Muscle layer of colon (tissue), 2 donors: ENCODE data around the gene IL34.
A peak's percentile ranks its signal among the peaks of the same experiment; 100 is the strongest.
"Not testable (repeated sequence)": the region's sequence is repeated elsewhere in the genome, so short reads cannot be mapped to it uniquely, and the experiment has no call there.

Experiments used
- H3K27ac ChIP-seq: one replicate; pipeline ENCODE4 v1.7.0; 2013; ENCODE audit warnings: low read depth, mild to moderate bottlenecking, low read length, moderate library complexity
- H3K27me3 ChIP-seq, 2 donors: one replicate each; pipeline ENCODE4 v1.7.0; 2013; ENCODE audit warnings: low read length in 2 of 2, mild to moderate bottlenecking in 2 of 2; ENCODE audit not compliant: insufficient read depth in 2 of 2, control insufficient read depth in 1 of 2
- H3K36me3 ChIP-seq: one replicate; pipeline ENCODE4 v1.7.0; 2013; ENCODE audit warnings: mild to moderate bottlenecking, low read length; ENCODE audit not compliant: insufficient read depth
- H3K4me1 ChIP-seq: one replicate; pipeline ENCODE4 v1.7.0; 2013; ENCODE audit warnings: mild to moderate bottlenecking, low read length; ENCODE audit not compliant: insufficient read depth
- H3K4me3 ChIP-seq, 2 donors: one replicate each; pipeline ENCODE4 v1.7.0; 2013; ENCODE audit warnings: low read length in 2 of 2, low read depth in 1 of 2, mild to moderate bottlenecking in 1 of 2, moderate library complexity in 1 of 2
- H3K9ac ChIP-seq: one replicate; pipeline ENCODE4 v1.7.0; 2013; ENCODE audit warnings: low read length
- H3K9me3 ChIP-seq: one replicate; pipeline ENCODE4 v1.7.0; 2013; ENCODE audit warnings: mild to moderate bottlenecking, low read length
- donor health status: abdominal sarcoma.
- donor health status: Adenocarcinoma of cecum.

IL34 gene

GRCh38 chr16:70660672-70661350 is 14.5 kb downstream of the IL34 start:
- H3K9ac ChIP-seq: no peak overlapping the region
- H3K4me1 ChIP-seq: peaks cover 10% of the 10 kb centered on the region
- no peaks in the 10 kb centered on the region for H3K27me3 ChIP-seq
- no peak overlapping the region for H3K4me3 ChIP-seq
- H3K9me3 ChIP-seq: no peaks in the 10 kb centered on the region
- H3K36me3 ChIP-seq: peaks cover 24% of the 10 kb centered on the region
- no peak overlapping the region for H3K27ac ChIP-seq

GRCh38 chr16:70661534-70661917 is 15.2 kb downstream of the IL34 start:
- H3K9ac ChIP-seq: no peak overlapping the region
- peaks cover 10% of the 10 kb centered on the region for H3K4me1 ChIP-seq
- no peak overlapping the region for H3K27ac ChIP-seq
- H3K27me3 ChIP-seq: no peaks in the 10 kb centered on the region
- H3K4me3 ChIP-seq: no peak overlapping the region
- H3K36me3 ChIP-seq: peaks cover 31% of the 10 kb centered on the region
- H3K9me3 ChIP-seq: no peaks in the 10 kb centered on the region

- H3K27ac ChIP-seq: peak overlapping the region; percentile 53
- no peaks in the 10 kb centered on the region for H3K27me3 ChIP-seq
- H3K4me1 ChIP-seq: peaks cover 10% of the 10 kb centered on the region
- H3K36me3 ChIP-seq: peaks cover 35% of the 10 kb centered on the region
- no peak overlapping the region for H3K4me3 ChIP-seq
- no peak overlapping the region for H3K9ac ChIP-seq
- H3K9me3 ChIP-seq: no peaks in the 10 kb centered on the region
Observed at GRCh38 chr16:70661918-70662641, 15.7 kb downstream of the IL34 start.

- no peaks in the 10 kb centered on the region for H3K27me3 ChIP-seq
- H3K4me1 ChIP-seq: peaks cover 10% of the 10 kb centered on the region
- peaks cover 42% of the 10 kb centered on the region for H3K36me3 ChIP-seq
- no peak overlapping the region for H3K9ac ChIP-seq
- H3K4me3 ChIP-seq: no peak overlapping the region
- H3K9me3 ChIP-seq: no peaks in the 10 kb centered on the region
- peak overlapping the region; percentile 53 for H3K27ac ChIP-seq
Observed at GRCh38 chr16:70662991-70663523, 16.7 kb downstream of the IL34 start.

GRCh38 chr16:70663524-70664324 is 17.4 kb downstream of the IL34 start:
- peaks cover 49% of the 10 kb centered on the region for H3K36me3 ChIP-seq
- no peaks in the 10 kb centered on the region for H3K27me3 ChIP-seq
- H3K27ac ChIP-seq: peak overlapping the region; percentile 53
- H3K9me3 ChIP-seq: no peaks in the 10 kb centered on the region
- H3K9ac ChIP-seq: no peak overlapping the region
- H3K4me1 ChIP-seq: peaks cover 10% of the 10 kb centered on the region
- H3K4me3 ChIP-seq: no peak overlapping the region

- Histone ChIP-seq H3K4me3 (no peak overlapping the region), H3K27ac (no peak overlapping the region), H3K4me1 (peaks cover 10% of the 10 kb centered on the region), H3K27me3 (no peaks in the 10 kb centered on the region), H3K36me3 (peaks cover 57% of the 10 kb centered on the region), H3K9ac (no peak overlapping the region), H3K9me3 (no peaks in the 10 kb centered on the region)
Observed at GRCh38 chr16:70664325-70665112, 18.2 kb downstream of the IL34 start.

- Histone ChIP-seq H3K4me3 (no peak overlapping the region), H3K9me3 (no peaks in the 10 kb centered on the region), H3K27me3 (no peaks in the 10 kb centered on the region), H3K4me1 (peaks cover 10% of the 10 kb centered on the region), H3K9ac (no peak overlapping the region), H3K36me3 (peaks cover 64% of the 10 kb centered on the region), H3K27ac (no peak overlapping the region)
Observed at GRCh38 chr16:70665113-70665694, 18.8 kb downstream of the IL34 start.

GRCh38 chr16:70665806-70666735 is 19.7 kb downstream of the IL34 start:
- no peak overlapping the region for H3K27ac ChIP-seq

GRCh38 chr16:70670175-70670574 is 23.8 kb downstream of the IL34 start:
- no peaks in the 10 kb centered on the region for H3K4me1 ChIP-seq
- H3K9me3 ChIP-seq: no peaks in the 10 kb centered on the region
- H3K36me3 ChIP-seq: peaks cover 78% of the 10 kb centered on the region
- no peak overlapping the region for H3K27ac ChIP-seq
- no peaks in the 10 kb centered on the region for H3K27me3 ChIP-seq
- no peak overlapping the region for H3K4me3 ChIP-seq
- no peak overlapping the region for H3K9ac ChIP-seq

More at GRCh38 chr16:70665806-70666735, 19.7 kb downstream of the IL34 start:
- no peaks in the 10 kb centered on the region for H3K9me3 ChIP-seq
- peaks cover 10% of the 10 kb centered on the region for H3K4me1 ChIP-seq
- no peaks in the 10 kb centered on the region for H3K27me3 ChIP-seq
- no peak overlapping the region for H3K9ac ChIP-seq
- H3K4me3 ChIP-seq: no peak overlapping the region
- peaks cover 67% of the 10 kb centered on the region for H3K36me3 ChIP-seq

GRCh38 chr16:70670938-70671337 is 24.6 kb downstream of the IL34 start:
- H3K9me3 ChIP-seq, H3K4me3 ChIP-seq, H3K4me1 ChIP-seq, H3K27me3 ChIP-seq, H3K27ac ChIP-seq, H3K9ac ChIP-seq: not testable (repeated sequence)
- H3K36me3 ChIP-seq: peaks cover 77% of the 10 kb centered on the region
